ENCODE measurements around the gene ALS2CL.

GRCh38 chr3:46662771-46663551 is 30.5 kb downstream of the ALS2CL start:
- TF ChIP-seq CTCF (IDR thresholded peaks at IDR 0.05), result no peak
- TF ChIP-seq POLR2A (IDR thresholded peaks at IDR 0.05), result no peak

Measured in esophagus squamous epithelium (tissue), 4 donors.